K562 (cell line): ENCODE data around the gene TSC1. TPM values are rescaled to one million over a fixed set of nuclear protein-coding genes. Genes with fewer than 3 reads are reported as not detected.

Source experiments
- ATAC-seq: fragments of 200-7000 bp; cut with Tn5 transposase; 3 replicates; pipeline ENCODE4 v1.9.1; 2020; ENCODE audit warnings: moderate library complexity
- BruUV-seq: library from RNA; stranded (reverse); fragments of 400-500 nt; replicated peaks from 2 replicates; lab custom pipeline; 2021; lab: Mats Ljungman, UMichigan
- CTCF ChIA-PET: fragments of 300-600 bp; formaldehyde crosslinking; extraction: SDS; loops from one replicate; lab custom pipeline; 2021; ENCODE audit warnings: low intra/inter-chr PET ratio; lab: Yijun Ruan, JAX
- POLR2A ChIA-PET: fragments of 300-600, 350-650 bp; sonication (Branson Sonifier 250); formaldehyde crosslinking; extraction: SDS; loops from one replicate; lab custom pipeline; 2021; ENCODE audit warnings: antibody characterized with exemption, inconsistent platforms; lab: Yijun Ruan, JAX
- DNase-seq, 4 experiments: peaks; one replicate each; pipeline versions ENCODE4 v3.0.0 to v3.0.0-alpha.2; 2011 to 2018; ENCODE audit warnings: low spot score in 3 of 4, mixed read lengths in 3 of 4; ENCODE audit errors: extremely low read depth in 1 of 4
- FAIRE-seq: peaks from 2 replicates; lab custom pipeline; 2011; peaks lifted over from hg19 to GRCh38; lab: Jason Lieb, UNC
- H2AFZ ChIP-seq: 2 replicates; pipeline ENCODE4 v1.6.0; 2011; ENCODE audit warnings: low read depth, low read length, control low read depth, inconsistent platforms
- H3K27ac ChIP-seq: fragments of 200-600 bp; 3 replicates; pipeline ENCODE4 v1.8.0; 2011; ENCODE audit warnings: low read depth, mild to moderate bottlenecking, control low read depth, inconsistent platforms, low read length, moderate library complexity, mixed read lengths; ENCODE audit errors: extremely low read depth
- H3K27me3 ChIP-seq, 2 experiments: fragments of 300-600 bp in 1 of 2; 2 replicates in 1 of 2; 3 replicates in 1 of 2; pipeline versions ENCODE4 v1.6.0 to v1.8.0; 2011; ENCODE audit warnings: inconsistent platforms in 2 of 2, low read length in 2 of 2, mild to moderate bottlenecking in 1 of 2, mixed read lengths in 1 of 2, moderate library complexity in 1 of 2; ENCODE audit not compliant: control insufficient read depth in 2 of 2, insufficient read depth in 2 of 2
- H3K36me3 ChIP-seq: fragments of 300-600 bp; 3 replicates; pipeline ENCODE4 v1.8.0; 2011; ENCODE audit warnings: mild to moderate bottlenecking, low read length, inconsistent platforms; ENCODE audit not compliant: control insufficient read depth, insufficient read depth
- H3K4me1 ChIP-seq, 2 experiments: fragments of 200-600 bp in 1 of 2; replicated peaks in 1 of 2; 2 replicates in 1 of 2; 3 replicates in 1 of 2; pipeline versions ENCODE4 v1.5.1 to v1.8.0; 2011; ENCODE audit warnings: inconsistent platforms in 2 of 2, low read length in 2 of 2, mild to moderate bottlenecking in 1 of 2, mixed read lengths in 1 of 2, moderate library complexity in 1 of 2; ENCODE audit not compliant: control insufficient read depth in 2 of 2, insufficient read depth in 2 of 2
- H3K4me2 ChIP-seq: 2 replicates; pipeline ENCODE4 v1.6.1; 2011; ENCODE audit warnings: low read length, control low read depth, inconsistent platforms, mixed read lengths; ENCODE audit not compliant: insufficient read depth
- H3K4me3 ChIP-seq: fragments of 200-600 bp; sonication (generic), shearing (Covaris generic); 2 replicates; pipeline ENCODE4 v1.5.1; 2016; ENCODE audit warnings: control low read depth, inconsistent platforms
- H3K79me2 ChIP-seq: fragments of 200-600 bp; 3 replicates; pipeline ENCODE4 v1.8.0; 2011; ENCODE audit warnings: low read length, inconsistent platforms; ENCODE audit not compliant: control insufficient read depth, insufficient read depth
- H3K9ac ChIP-seq, 2 experiments: 2 replicates each; pipeline versions ENCODE4 v1.6.0 to v1.6.1; 2011; ENCODE audit warnings: low read depth in 2 of 2, low read length in 2 of 2, control low read depth in 1 of 2, inconsistent platforms in 1 of 2, mild to moderate bottlenecking in 1 of 2, mixed read lengths in 1 of 2; ENCODE audit not compliant: insufficient read depth in 1 of 2
- H3K9me1 ChIP-seq: one replicate; pipeline ENCODE4 v1.6.0; 2011; ENCODE audit warnings: inconsistent platforms, mild to moderate bottlenecking, low read length, moderate library complexity; ENCODE audit not compliant: control insufficient read depth, insufficient read depth
- H3K9me3 ChIP-seq: replicated peaks from 2 replicates; pipeline ENCODE4 v1.5.1; 2011; ENCODE audit warnings: low read depth, low read length, inconsistent platforms; ENCODE audit not compliant: control insufficient read depth, insufficient read depth
- H4K20me1 ChIP-seq: replicated peaks from 2 replicates; pipeline ENCODE4 v1.6.1; 2011; ENCODE audit warnings: low read length, inconsistent platforms, mixed read lengths; ENCODE audit not compliant: control insufficient read depth, insufficient read depth
- ATF4 ChIP-seq: fragments of 450-650 bp; formaldehyde crosslinking; IDR thresholded peaks from 2 replicates; pipeline ENCODE4 v1.4.0; 2022; ENCODE audit warnings: mild to moderate bottlenecking, moderate library complexity
- HMGN3 ChIP-seq: IDR thresholded peaks from 2 replicates; pipeline ENCODE4 v1.6.1; 2011; ENCODE audit warnings: borderline replicate concordance, low read depth, mild to moderate bottlenecking, mixed read lengths, low read length; ENCODE audit not compliant: insufficient read length; ENCODE audit errors: extremely low read depth
- PTRF ChIP-seq: fragments of 450-650 bp; IDR thresholded peaks from 2 replicates; pipeline ENCODE4 v1.6.1; 2016; ENCODE audit warnings: mild to moderate bottlenecking, missing genetic modification characterization, missing compliant biosample characterization
- WGBS: fragments of 100-300 bp; shearing (Covaris generic); methylation state at CpG from one replicate; pipeline ENCODE4 v1.1.6; 2016; ENCODE audit warnings: low coverage, mixed read lengths; ENCODE audit not compliant: insufficient coverage; ENCODE audit errors: missing lambda C conversion rate; 5-methylcytosine and 5-hydroxymethylcytosine counted together
- in situ Hi-C: fragments of 300-500 bp; cut with MboI; formaldehyde crosslinking; loops from 4 replicates; pipeline ENCODE4 v1.15.0; 2018; ENCODE audit warnings: inconsistent platforms, mixed read lengths
- intact Hi-C: fragments of 100-400 bp; cut with micrococcal nuclease; formaldehyde crosslinking; loops from 2 replicates; pipeline ENCODE4 v1.14.2; 2022
- polyA plus RNA-seq, 8 experiments: library from polyadenylated mRNA; depleted of rRNA in 4 of 8; stranded (reverse) in 5 of 8; unstranded in 3 of 8; fragments of >200 nt; fragmentation: Nextera tagmentation in 2 of 8; fragmentation: Illumina TruSeq in 1 of 8; extraction: Ambion mirVana in 2 of 8; extraction: Trizol in 1 of 8; gene quantifications; 2 replicates each; pipeline versions ENCODE4 v1.2.1 to v1.2.3, GENCODE V29; 2011 to 2014; ENCODE audit warnings: inconsistent platforms in 1 of 8, missing spikeins in 1 of 8
- total RNA-seq, 7 experiments: library from RNA; depleted of rRNA in 6 of 7; stranded (reverse); fragments of >200 nt in 6 of 7; fragmentation: Illumina TruSeq in 2 of 7; extraction: Trizol in 2 of 7; gene quantifications; 2 replicates each; pipeline versions ENCODE4 v1.2.1 to v1.2.3, GENCODE V29; 2011 to 2021; ENCODE audit warnings: low replicate concordance in 1 of 7

The TSC1 gene
- total and polyA plus RNA-seq, 9 of the 15 experiments (the other 6 are each of a cell fraction or from before 2014, with no cell fraction given), result 6.9 to 37.6 (median 18.6) TPM

GRCh38 chr9:132973166-132973565, 28.8 kb upstream of the TSC1 start:
- H2AFZ ChIP-seq, result peak overlapping the region; percentile 67; the same call in 1 of the 2 replicates
- in situ Hi-C loops, result no loop called here
- DNase-seq (no peak), FAIRE-seq (no peak)
- H3K27me3 ChIP-seq, result no peaks in the 10 kb centered on the region
- intact Hi-C loops, result loop anchor here (10.0 kb wide), 2 partner anchors 68 to 468 kb away; no protein-coding TSS in a partner anchor
- TF ChIP-seq HMGN3 (peak; percentile 20), ATF4 (CRISPR knock-in tag) (no peak), PTRF (tag) (no peak)
- TF ChIP-seq, all 486 proteins: peak for 1
- Histone ChIP-seq H3K9me3 (no peaks in the 10 kb centered on the region), H3K4me2 (no peak overlapping the region), H3K9me1 (no peaks in the 10 kb centered on the region), H3K36me3 (no peaks in the 10 kb centered on the region), H3K4me1 (peaks cover 9 to 26% of the 10 kb centered on the region in 2 experiments), H3K4me3 (no peak overlapping the region), H3K9ac (peak overlapping the region in 1 of 2 experiments; percentile 77; a peak in 2 of 4 replicates), H3K79me2 (no peaks in the 10 kb centered on the region), H4K20me1 (no peaks in the 10 kb centered on the region), H3K27ac (no peak overlapping the region)
- WGBS, result 54% methylated on average over 17 of the region's 18 CpGs
- ATAC-seq, result peak; percentile 4; the same call in 1 of the 3 replicates
- CTCF ChIA-PET, result interaction anchor here (0.6 kb wide), 1 partner anchor 165 kb away, joined by 4 read pairs; no protein-coding TSS in a partner anchor
- POLR2A ChIA-PET, result interaction anchor here (0.6 kb wide), 2 partner anchors 49 to 476 kb away, joined by 4 read pairs; no protein-coding TSS in a partner anchor
- no TSS peak for BruUV-seq
